Stimulated activated CD8-positive, alpha-beta memory T cell treated with anti-CD3 and anti-CD28 coated beads, Interleukin-2, amount 100 ng/mL, for 1 hour (primary cell): ENCODE measurements around the gene S1PR4.
A peak's percentile ranks its signal among the peaks of the same experiment; 100 is the strongest.
"Not testable (repeated sequence)": the region's sequence is repeated elsewhere in the genome, so short reads cannot be mapped to it uniquely, and the experiment has no call there.

Experiments used
- DNase-seq, 2 donors: peaks; one replicate each; pipeline ENCODE4 v3.0.0-alpha.2; 2020; ENCODE audit warnings: low read depth in 2 of 2

S1PR4 gene

GRCh38 chr19:3220576-3220975, 42.0 kb downstream of the S1PR4 start:
- DNase-seq = no peak

GRCh38 chr19:3221576-3221975, 43.0 kb downstream of the S1PR4 start:
- not testable (repeated sequence) for DNase-seq

DNA sequence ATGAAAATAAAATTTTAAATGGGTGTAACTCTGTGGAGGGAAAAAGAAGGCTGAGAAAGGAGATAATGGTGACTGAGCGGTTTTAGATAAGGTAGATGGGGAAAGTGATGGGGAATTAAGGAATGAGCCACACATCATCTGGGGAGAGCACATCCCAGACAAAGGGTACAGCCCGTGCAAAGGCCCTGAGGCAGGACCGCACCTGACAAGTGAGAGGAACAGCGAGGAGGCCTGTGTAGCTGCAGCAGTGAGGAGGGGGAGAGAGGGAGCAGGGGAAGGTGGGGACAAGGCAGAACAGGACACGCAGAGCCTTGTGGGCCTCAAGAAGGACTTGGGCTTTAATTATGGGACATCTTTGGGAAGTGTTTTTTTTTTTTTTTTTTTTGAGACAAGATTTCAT, 44.1 kb downstream of the S1PR4 start:
- DNase-seq = no peak

GRCh38 chr19:3224346-3225168, 46.0 kb downstream of the S1PR4 start, which contains the start of gene CELF5:
Gene CELF5, plus strand, starts transcription at chr19:3224661. Its CDS starts 79 bp downstream, at chr19:3224740.
- DNase-seq = peak; percentile 20 to 31

GRCh38 chr19:3225169-3225485, 46.6 kb downstream of the S1PR4 start:
- DNase-seq = no peak

GRCh38 chr19:3225677-3226093, 47.1 kb downstream of the S1PR4 start:
- no peak for DNase-seq

DNA sequence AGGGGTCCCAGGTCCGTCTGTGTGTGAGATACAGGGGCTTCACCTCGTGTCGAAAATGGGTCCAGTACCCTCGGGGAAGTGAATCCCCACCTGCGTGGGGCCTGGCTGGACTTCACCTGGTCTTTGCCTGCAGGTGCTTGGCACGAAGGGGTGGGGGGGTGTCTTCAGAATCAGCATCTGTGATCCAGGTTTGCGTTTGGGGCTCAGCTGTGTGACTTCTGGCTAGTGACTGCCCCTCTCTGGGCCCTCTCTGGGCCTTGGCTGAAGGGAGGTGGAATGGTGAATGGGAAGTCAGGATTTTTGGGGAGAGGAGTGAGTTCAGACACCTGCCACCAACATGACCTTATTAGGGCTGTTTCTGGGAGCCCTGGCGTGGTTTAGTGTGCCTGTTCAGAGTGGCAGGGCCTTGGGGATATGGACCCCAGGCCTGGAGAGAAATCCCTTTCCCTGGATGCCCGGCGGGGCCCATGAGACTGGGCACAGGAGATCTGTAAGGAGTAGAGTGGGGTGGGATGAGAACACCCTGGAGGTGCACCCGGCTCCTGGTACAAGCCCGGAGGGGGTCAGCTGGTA, 48.6 kb downstream of the S1PR4 start:
- no peak for DNase-seq

GRCh38 chr19:3229346-3229743, 50.8 kb downstream of the S1PR4 start:
- no peak for DNase-seq
